Ectodermal cell (in vitro differentiated cells): ENCODE measurements around the gene ZNF296.

Source experiments
- H3K27ac ChIP-seq: 2 replicates; pipeline ENCODE4 v1.7.0; 2013; ENCODE audit warnings: mild to moderate bottlenecking, low read depth, low read length; ENCODE audit not compliant: insufficient read depth, poor library complexity, severe bottlenecking
- H3K27me3 ChIP-seq: 2 replicates; pipeline ENCODE4 v1.7.0; 2013; ENCODE audit warnings: mild to moderate bottlenecking, low read length; ENCODE audit not compliant: insufficient read depth, control insufficient read depth, poor library complexity, severe bottlenecking
- H3K36me3 ChIP-seq: one replicate; pipeline ENCODE4 v1.7.0; 2013; ENCODE audit warnings: low read length; ENCODE audit not compliant: control insufficient read depth, insufficient read depth
- H3K4me1 ChIP-seq: one replicate; pipeline ENCODE4 v1.7.0; 2013; ENCODE audit warnings: low read length; ENCODE audit not compliant: control insufficient read depth, insufficient read depth
- H3K4me3 ChIP-seq: 2 replicates; pipeline ENCODE4 v1.7.0; 2013; ENCODE audit warnings: low read depth, low read length, control low read depth; ENCODE audit not compliant: insufficient read depth
- H3K9me3 ChIP-seq: 2 replicates; pipeline ENCODE4 v1.7.0; 2013; ENCODE audit warnings: mild to moderate bottlenecking, low read length, moderate library complexity; ENCODE audit not compliant: control insufficient read depth
- WGBS, 2 experiments: methylation state at CpG; one replicate each; pipeline ENCODE4 v1.1.7; 2013; ENCODE audit warnings: missing lambda C conversion rate in 2 of 2; 5-methylcytosine and 5-hydroxymethylcytosine counted together

Gene ZNF296

GRCh38 chr19:45087531-45087930, 11.3 kb upstream of the ZNF296 start:
- 95 to 96% methylated on average over 11 of the region's 11 CpGs for WGBS, 2 experiments
- Histone ChIP-seq H3K27me3 (no peaks in the 10 kb centered on the region), H3K27ac (no peak overlapping the region), H3K4me3 (no peak overlapping the region), H3K4me1 (peaks cover 8% of the 10 kb centered on the region), H3K36me3 (peaks cover 7% of the 10 kb centered on the region), H3K9me3 (no peaks in the 10 kb centered on the region)

- 95 to 97% methylated on average over 4 of the region's 4 CpGs for WGBS, 2 experiments
- Histone ChIP-seq H3K4me1 (peaks cover 8% of the 10 kb centered on the region), H3K27ac (no peak overlapping the region), H3K9me3 (no peaks in the 10 kb centered on the region), H3K4me3 (no peak overlapping the region), H3K27me3 (no peaks in the 10 kb centered on the region), H3K36me3 (peaks cover 7% of the 10 kb centered on the region)
These were observed 10.2 kb upstream of the ZNF296 start for GRCh38 chr19:45086480-45086879.

- 90 to 96% methylated on average over 5 of the region's 5 CpGs for WGBS, 2 experiments
- no peak overlapping the region for H3K27ac ChIP-seq
- H3K4me3 ChIP-seq, result no peak overlapping the region
- no peaks in the 10 kb centered on the region for H3K36me3 ChIP-seq
- peaks cover 5% of the 10 kb centered on the region for H3K27me3 ChIP-seq
- peaks cover 9% of the 10 kb centered on the region for H3K4me1 ChIP-seq
- H3K9me3 ChIP-seq, result no peaks in the 10 kb centered on the region
These were observed 5.9 kb upstream of the ZNF296 start for GRCh38 chr19:45082170-45082569.

DNA sequence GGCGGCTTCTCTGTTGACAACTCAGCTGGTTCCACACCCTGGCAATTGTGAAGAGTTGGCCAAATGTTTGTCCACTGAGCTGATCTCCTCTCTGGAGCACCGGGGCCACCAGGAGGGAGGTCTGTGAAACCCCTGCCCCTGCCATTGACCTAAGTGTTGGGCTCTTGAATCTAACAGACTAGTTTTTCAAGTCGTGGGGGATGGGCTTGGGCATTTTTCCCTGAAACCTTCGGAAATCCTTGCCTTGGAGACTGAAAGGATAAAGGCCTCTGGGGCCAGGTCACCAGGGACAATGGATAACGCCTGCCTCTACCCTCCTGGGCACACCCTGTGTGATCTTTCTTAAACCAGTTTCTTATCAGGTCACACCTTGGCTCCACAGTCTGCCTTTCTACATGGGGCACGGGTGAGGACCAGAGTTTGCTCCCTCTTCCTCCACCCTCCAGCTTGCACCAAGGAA, 3.7 kb upstream of the ZNF296 start:
- H3K27ac ChIP-seq, result peak overlapping the region; percentile 26
- WGBS, 2 experiments, result 1 to 3% methylated on average over 6 of the region's 6 CpGs
- peaks cover 27% of the 10 kb centered on the region for H3K27me3 ChIP-seq
- peak overlapping the region; percentile 86 for H3K4me3 ChIP-seq
- no peaks in the 10 kb centered on the region for H3K9me3 ChIP-seq
- H3K36me3 ChIP-seq, result no peaks in the 10 kb centered on the region
- peaks cover 23% of the 10 kb centered on the region for H3K4me1 ChIP-seq

- WGBS, 2 experiments, result 0 to 1% methylated on average over 61 of the region's 61 CpGs
- Histone ChIP-seq H3K36me3 (no peaks in the 10 kb centered on the region), H3K27me3 (peaks cover 27% of the 10 kb centered on the region), H3K4me3 (peak within 1 kb of the TSS; percentile 86), H3K27ac (peak within 1 kb of the TSS; percentile 39), H3K4me1 (peaks cover 30% of the 10 kb centered on the region), H3K9me3 (no peaks in the 10 kb centered on the region)
These were observed 3.0 kb upstream of the ZNF296 start, which contains the start of gene GEMIN7 for GRCh38 chr19:45079063-45079910. GEMIN7 (plus strand) TSS chr19:45079260; CDS start chr19:45090115, 10,855 bp downstream.

- no peaks in the 10 kb centered on the region for H3K36me3 ChIP-seq
- 63 to 68% methylated on average over 10 of the region's 10 CpGs for WGBS, 2 experiments
- H3K27me3 ChIP-seq, result peaks cover 27% of the 10 kb centered on the region
- H3K4me3 ChIP-seq, result peak overlapping the region; percentile 86
- H3K9me3 ChIP-seq, result no peaks in the 10 kb centered on the region
- peaks cover 30% of the 10 kb centered on the region for H3K4me1 ChIP-seq
- H3K27ac ChIP-seq, result no peak overlapping the region
These were observed 2.2 kb upstream of the ZNF296 start for GRCh38 chr19:45078390-45079062.

GRCh38 chr19:45076851-45077730, 813 bp upstream of the ZNF296 start:
- Histone ChIP-seq H3K27me3 (peaks cover 27% of the 10 kb centered on the region), H3K27ac (no peak overlapping the region), H3K4me3 (peak overlapping the region; percentile 31), H3K36me3 (no peaks in the 10 kb centered on the region), H3K9me3 (no peaks in the 10 kb centered on the region), H3K4me1 (peaks cover 30% of the 10 kb centered on the region)
- WGBS, 2 experiments, result 68 to 71% methylated on average over 15 of the region's 15 CpGs

DNA sequence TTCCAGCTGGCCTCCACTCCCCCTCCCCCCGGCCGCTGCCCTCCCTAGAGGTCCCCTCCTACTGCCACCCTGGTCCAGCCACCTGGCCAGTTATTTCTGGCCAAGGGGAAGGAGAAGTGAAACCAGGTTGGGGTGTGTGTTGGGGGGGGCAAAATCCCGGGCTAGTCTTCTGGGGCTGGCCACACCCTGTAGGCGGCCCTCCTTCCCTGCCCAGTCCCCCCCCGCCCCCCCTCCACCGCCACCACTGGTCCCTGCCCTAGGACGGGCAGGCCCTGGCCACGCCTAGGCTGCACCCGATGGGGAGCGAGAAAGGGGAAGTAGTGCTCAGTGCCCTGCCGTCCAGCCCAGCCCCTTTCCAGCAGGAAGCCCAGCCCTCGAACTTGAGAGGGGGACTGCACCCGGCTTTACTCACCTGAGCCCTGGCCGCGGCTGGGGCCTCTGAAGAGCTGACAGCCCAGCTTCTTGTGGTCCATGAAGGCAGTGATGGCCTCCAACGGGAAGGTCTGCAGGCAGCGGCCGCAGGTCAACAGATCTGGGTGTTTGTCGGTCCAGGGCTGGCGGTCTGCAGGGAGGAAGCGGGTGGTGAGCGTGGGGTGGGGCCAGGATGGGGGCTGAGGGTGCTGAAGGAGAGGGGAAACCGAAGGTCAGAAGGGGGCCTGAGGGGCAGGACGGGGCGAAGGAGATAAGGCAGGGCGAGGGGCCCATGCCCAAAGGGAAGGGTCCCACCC, 813 bp downstream of the ZNF296 start:
- H3K27ac ChIP-seq, result no peak overlapping the region

GRCh38 chr19:45074744-45075300, 1.5 kb downstream of the ZNF296 start:
- Histone ChIP-seq H3K36me3 (peaks cover 4% of the 10 kb centered on the region), H3K4me1 (peaks cover 23% of the 10 kb centered on the region), H3K4me3 (peak overlapping the region; percentile 27), H3K27ac (no peak overlapping the region), H3K9me3 (no peaks in the 10 kb centered on the region), H3K27me3 (peaks cover 27% of the 10 kb centered on the region)
- 26 to 29% methylated on average over 11 of the region's 11 CpGs for WGBS, 2 experiments

More for the DNA sequence above, 813 bp downstream of the ZNF296 start:
- peaks cover 27% of the 10 kb centered on the region for H3K27me3 ChIP-seq
- no peaks in the 10 kb centered on the region for H3K9me3 ChIP-seq
- 2 to 3% methylated on average over 23 to 26 of the region's 26 CpGs for WGBS, 2 experiments
- peaks cover 30% of the 10 kb centered on the region for H3K4me1 ChIP-seq
- peaks cover 4% of the 10 kb centered on the region for H3K36me3 ChIP-seq
- peak overlapping the region; percentile 31 for H3K4me3 ChIP-seq
